HEK293 (cell line): Measurements from ENCODE around the gene IRF2.

Experiments
- CTCF ChIA-PET: fragments of 350-600 bp; formaldehyde crosslinking; extraction: SDS; loops from one replicate; lab custom pipeline; 2021; ENCODE audit warnings: antibody characterized with exemption; lab: Yijun Ruan, JAX
- POLR2A ChIA-PET: fragments of 300-600 bp; formaldehyde crosslinking; extraction: SDS; loops from one replicate; lab custom pipeline; 2020; ENCODE audit warnings: antibody characterized with exemption, inconsistent platforms; lab: Yijun Ruan, JAX
- H3K27ac ChIP-seq: fragments of 200-500 bp; sonication (Bioruptor generic); 2 replicates; pipeline ENCODE4 v1.5.1; 2014; ENCODE audit warnings: low read depth, low read length, control low read depth, inconsistent platforms; ENCODE audit errors: extremely low read depth
- H3K36me3 ChIP-seq, 2 experiments: fragments of 200-500 bp in 1 of 2; sonication (Bioruptor generic) in 1 of 2; 1 replicate in 1 of 2; 2 replicates in 1 of 2; pipeline ENCODE4 v1.5.1; 2014 to 2017; ENCODE audit warnings: inconsistent platforms in 2 of 2, low read length in 2 of 2; ENCODE audit not compliant: control insufficient read depth in 2 of 2, insufficient read depth in 1 of 2
- H3K4me1 ChIP-seq: fragments of 200-500 bp; sonication (Bioruptor generic); 2 replicates; pipeline ENCODE4 v1.5.1; 2014; ENCODE audit warnings: mild to moderate bottlenecking, low read length, inconsistent platforms; ENCODE audit not compliant: control insufficient read depth, insufficient read depth
- H3K4me3 ChIP-seq: 2 replicates; pipeline ENCODE4 v1.5.1; 2011; ENCODE audit warnings: low read depth, mild to moderate bottlenecking, control low read depth, low read length, moderate library complexity
- H3K9me3 ChIP-seq: fragments of 200-500 bp; sonication (Bioruptor generic); 2 replicates; pipeline ENCODE4 v1.5.1; 2014; ENCODE audit warnings: low read depth, low read length, inconsistent platforms; ENCODE audit not compliant: control insufficient read depth, insufficient read depth
- BCL11B ChIP-seq: fragments of 450-650 bp; formaldehyde crosslinking; IDR thresholded peaks from 2 replicates; pipeline ENCODE4 v1.5.1; 2016; ENCODE audit warnings: low read depth, missing biosample characterization, missing genetic modification characterization
- KLF10 ChIP-seq: fragments of 450-650 bp; IDR thresholded peaks from 2 replicates; pipeline ENCODE4 v1.5.1; 2018; ENCODE audit warnings: missing biosample characterization, mild to moderate bottlenecking, missing genetic modification characterization
- KLF16 ChIP-seq: fragments of 450-650 bp; formaldehyde crosslinking; IDR thresholded peaks from 2 replicates; pipeline ENCODE4 v1.5.1; 2017; ENCODE audit warnings: missing biosample characterization, missing genetic modification characterization
- MZF1 ChIP-seq: fragments of 450-650 bp; formaldehyde crosslinking; IDR thresholded peaks from 2 replicates; pipeline ENCODE4 v1.5.1; 2017; ENCODE audit warnings: missing biosample characterization, missing genetic modification characterization, borderline replicate concordance
- OVOL3 ChIP-seq: fragments of 450-650 bp; formaldehyde crosslinking; IDR thresholded peaks from 2 replicates; pipeline ENCODE4 v1.5.1; 2016; ENCODE audit warnings: missing biosample characterization, missing genetic modification characterization
- SCRT1 ChIP-seq: fragments of 450-650 bp; formaldehyde crosslinking; IDR thresholded peaks from 2 replicates; pipeline ENCODE4 v1.5.1; 2016; ENCODE audit warnings: missing biosample characterization, missing genetic modification characterization, borderline replicate concordance
- SP3 ChIP-seq: fragments of 450-650 bp; formaldehyde crosslinking; IDR thresholded peaks from 2 replicates; pipeline ENCODE4 v1.5.1; 2016; ENCODE audit warnings: missing biosample characterization, missing genetic modification characterization
- SP7 ChIP-seq: fragments of 450-650 bp; formaldehyde crosslinking; IDR thresholded peaks from 2 replicates; pipeline ENCODE4 v1.5.1; 2016; ENCODE audit warnings: missing biosample characterization, missing genetic modification characterization
- ZBTB26 ChIP-seq: fragments of 450-650 bp; formaldehyde crosslinking; optimal IDR thresholded peaks from 2 replicates; pipeline ENCODE3; 2016; ENCODE audit warnings: missing biosample characterization, mild to moderate bottlenecking, missing genetic modification characterization
- ZBTB44 ChIP-seq: fragments of 450-650 bp; IDR thresholded peaks from 2 replicates; pipeline ENCODE4 v1.5.1; 2018; ENCODE audit warnings: missing biosample characterization, mild to moderate bottlenecking, missing genetic modification characterization
- ZIC2 ChIP-seq: fragments of 450-650 bp; formaldehyde crosslinking; IDR thresholded peaks from 2 replicates; pipeline ENCODE4 v1.5.1; 2016; ENCODE audit warnings: missing biosample characterization, missing genetic modification characterization
- ZNF292 ChIP-seq: fragments of 450-650 bp; formaldehyde crosslinking; IDR thresholded peaks from 2 replicates; pipeline ENCODE4 v1.5.1; 2016; ENCODE audit warnings: low read depth, missing biosample characterization, missing genetic modification characterization, borderline replicate concordance
- ZNF335 ChIP-seq: fragments of 450-650 bp; formaldehyde crosslinking; conservative IDR thresholded peaks from 2 replicates; pipeline ENCODE4 v1.5.1; 2016; ENCODE audit warnings: missing biosample characterization, missing genetic modification characterization
- ZNF354C ChIP-seq: fragments of 450-650 bp; formaldehyde crosslinking; IDR thresholded peaks from 2 replicates; pipeline ENCODE4 v1.5.1; 2016; ENCODE audit warnings: missing biosample characterization, missing genetic modification characterization, low read depth, borderline replicate concordance
- ZNF488 ChIP-seq: fragments of 450-650 bp; formaldehyde crosslinking; IDR thresholded peaks from 2 replicates; pipeline ENCODE4 v1.5.1; 2016; ENCODE audit warnings: missing biosample characterization, missing genetic modification characterization
- ZNF510 ChIP-seq: fragments of 450-650 bp; formaldehyde crosslinking; IDR thresholded peaks from 2 replicates; pipeline ENCODE4 v1.5.1; 2018; ENCODE audit warnings: mild to moderate bottlenecking, missing genetic modification characterization, missing biosample characterization; ENCODE audit not compliant: insufficient replicate concordance
- ZNF549 ChIP-seq: fragments of 450-650 bp; IDR thresholded peaks from 2 replicates; pipeline ENCODE4 v1.5.1; 2018; ENCODE audit warnings: missing biosample characterization, missing genetic modification characterization, mild to moderate bottlenecking, inconsistent platforms, moderate library complexity
- ZNF830 ChIP-seq: fragments of 450-650 bp; IDR thresholded peaks from 2 replicates; pipeline ENCODE4 v1.5.0; 2018; ENCODE audit warnings: missing biosample characterization, missing genetic modification characterization, low read depth, mild to moderate bottlenecking, moderate library complexity
- ZNF837 ChIP-seq: fragments of 450-650 bp; formaldehyde crosslinking; IDR thresholded peaks from 2 replicates; pipeline ENCODE4 v1.5.1; 2016; ENCODE audit warnings: missing biosample characterization, missing genetic modification characterization
- ZSCAN30 ChIP-seq: fragments of 450-650 bp; IDR thresholded peaks from 2 replicates; pipeline ENCODE4 v1.5.1; 2018; ENCODE audit warnings: missing biosample characterization, mild to moderate bottlenecking, missing genetic modification characterization, moderate library complexity
- ZSCAN5A ChIP-seq: fragments of 450-650 bp; formaldehyde crosslinking; IDR thresholded peaks from 2 replicates; pipeline ENCODE4 v1.5.1; 2016; ENCODE audit warnings: missing biosample characterization, missing genetic modification characterization
- ZXDB ChIP-seq: fragments of 450-650 bp; formaldehyde crosslinking; IDR thresholded peaks from 2 replicates; pipeline ENCODE4 v1.5.1; 2016; ENCODE audit warnings: missing biosample characterization, missing genetic modification characterization

The IRF2 gene

GRCh38 chr4:184385705-184386141 lies 88.6 kb downstream of the IRF2 start:
- Histone ChIP-seq H3K9me3 (no peaks in the 10 kb centered on the region), H3K27ac (no peak overlapping the region), H3K4me3 (no peak overlapping the region), H3K36me3 (peaks cover 0 to 30% of the 10 kb centered on the region in 2 experiments; a peak in 1 of 3 replicates), H3K4me1 (no peaks in the 10 kb centered on the region)
- no peak for TF ChIP-seq KLF16 (tag by site-specific recombination)
- no peak for TF ChIP-seq ZNF837 (tag by site-specific recombination)
- TF ChIP-seq KLF10 (tag by site-specific recombination) = no peak
- TF ChIP-seq ZSCAN30 (tag by site-specific recombination) = no peak
- no peak for TF ChIP-seq ZBTB44
- TF ChIP-seq SP7 (tag by site-specific recombination) = no peak
- ChIA-PET CTCF (no interaction called here), POLR2A (interaction anchor here (0.5 kb wide), 1 partner anchor 747 kb away, joined by 7 read pairs; no protein-coding TSS in a partner anchor)

- POLR2A ChIA-PET = no interaction called here
These were observed 89.4 kb downstream of the IRF2 start for GRCh38 chr4:184384810-184385557.

GRCh38 chr4:184384056-184384809 lies 90.1 kb downstream of the IRF2 start:
- POLR2A ChIA-PET = no interaction called here
- H3K4me1 ChIP-seq = no peaks in the 10 kb centered on the region
- H3K9me3 ChIP-seq = no peaks in the 10 kb centered on the region
- peaks cover 0 to 19% of the 10 kb centered on the region in 2 experiments; a peak in 1 of 3 replicates for H3K36me3 ChIP-seq
- TF ChIP-seq ZSCAN5A (tag by site-specific recombination) (no peak), SCRT1 (tag by site-specific recombination) (0 out of 2 replicates have a peak, but pooled peaks have one; percentile 15)
- CTCF ChIA-PET = no interaction called here
- H3K27ac ChIP-seq = no peak overlapping the region
- no peak overlapping the region for H3K4me3 ChIP-seq

More at GRCh38 chr4:184384810-184385557, 89.4 kb downstream of the IRF2 start:
- CTCF ChIA-PET = no interaction called here
- Histone ChIP-seq H3K27ac (no peak overlapping the region), H3K36me3 (peaks cover 0 to 23% of the 10 kb centered on the region in 2 experiments; a peak in 1 of 3 replicates), H3K4me1 (no peaks in the 10 kb centered on the region), H3K4me3 (no peak overlapping the region), H3K9me3 (no peaks in the 10 kb centered on the region)
- TF ChIP-seq ZNF830 (no peak), ZXDB (tag by site-specific recombination) (no peak), SP3 (no peak), ZBTB26 (tag by site-specific recombination) (no peak), ZNF488 (tag by site-specific recombination) (no peak), ZNF335 (no peak), ZNF549 (no peak), ZNF292 (tag by site-specific recombination) (no peak), BCL11B (tag by site-specific recombination) (no peak), ZNF354C (tag by site-specific recombination) (no peak), MZF1 (tag by site-specific recombination) (no peak), OVOL3 (tag by site-specific recombination) (no peak), ZIC2 (no peak), ZNF510 (no peak)
